GM13977 (cell line): ENCODE data around the gene DLX1.

ENCODE experiments used
- DNase-seq: peaks from one replicate; pipeline ENCODE4 v3.0.0; 2012; ENCODE audit warnings: low spot score
- in situ Hi-C: fragments of 300-500 bp; cut with MboI; formaldehyde crosslinking; loops from one replicate; pipeline ENCODE4 v1.12.0; 2022; ENCODE audit warnings: low sequenced_read_pairs, low pct_unique_long_range_greater_than_20kb, mixed read lengths, inconsistent platforms; ENCODE audit not compliant: unreplicated experiment
- TF ChIP-seq, protein P1 (sequence below): IDR thresholded peaks from 2 replicates; pipeline ENCODE4 v1.5.1; 2012; ENCODE audit warnings: mild to moderate bottlenecking, control low read depth; ENCODE audit not compliant: insufficient read depth; ENCODE audit errors: extremely low read depth, missing control alignments

The DLX1 gene

DNA sequence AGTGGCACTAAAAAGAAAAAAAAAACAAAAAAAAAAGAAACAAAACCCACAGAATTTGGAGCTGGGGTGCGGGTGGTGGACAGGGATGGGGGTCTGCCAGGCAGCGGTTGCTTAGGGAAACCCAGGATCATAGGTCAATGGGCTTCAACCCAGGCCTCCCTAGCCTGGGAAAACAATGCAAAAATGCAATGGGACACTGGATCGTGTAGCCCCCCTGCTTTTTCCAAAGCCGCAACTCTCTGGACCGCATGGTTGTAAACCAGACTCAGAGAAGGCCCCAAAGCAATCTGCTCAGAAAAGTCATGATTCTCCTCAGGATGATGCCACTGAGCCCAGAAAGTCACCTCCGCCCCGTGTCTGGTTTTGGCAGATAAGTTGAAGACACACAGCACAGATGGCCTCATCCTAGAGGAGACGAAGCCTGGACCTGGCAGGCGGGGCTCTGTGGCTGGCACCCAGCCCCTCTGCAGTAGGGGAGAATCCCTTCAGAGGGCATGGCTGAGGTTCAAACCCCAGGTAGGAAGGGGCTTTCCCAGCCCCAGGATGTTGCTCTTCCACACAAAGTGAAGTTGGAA lies 12.3 kb downstream of the DLX1 start:
- TF ChIP-seq, protein P1, sequence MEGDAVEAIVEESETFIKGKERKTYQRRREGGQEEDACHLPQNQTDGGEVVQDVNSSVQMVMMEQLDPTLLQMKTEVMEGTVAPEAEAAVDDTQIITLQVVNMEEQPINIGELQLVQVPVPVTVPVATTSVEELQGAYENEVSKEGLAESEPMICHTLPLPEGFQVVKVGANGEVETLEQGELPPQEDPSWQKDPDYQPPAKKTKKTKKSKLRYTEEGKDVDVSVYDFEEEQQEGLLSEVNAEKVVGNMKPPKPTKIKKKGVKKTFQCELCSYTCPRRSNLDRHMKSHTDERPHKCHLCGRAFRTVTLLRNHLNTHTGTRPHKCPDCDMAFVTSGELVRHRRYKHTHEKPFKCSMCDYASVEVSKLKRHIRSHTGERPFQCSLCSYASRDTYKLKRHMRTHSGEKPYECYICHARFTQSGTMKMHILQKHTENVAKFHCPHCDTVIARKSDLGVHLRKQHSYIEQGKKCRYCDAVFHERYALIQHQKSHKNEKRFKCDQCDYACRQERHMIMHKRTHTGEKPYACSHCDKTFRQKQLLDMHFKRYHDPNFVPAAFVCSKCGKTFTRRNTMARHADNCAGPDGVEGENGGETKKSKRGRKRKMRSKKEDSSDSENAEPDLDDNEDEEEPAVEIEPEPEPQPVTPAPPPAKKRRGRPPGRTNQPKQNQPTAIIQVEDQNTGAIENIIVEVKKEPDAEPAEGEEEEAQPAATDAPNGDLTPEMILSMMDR: no peak
- peak; percentile 36 for DNase-seq
- in situ Hi-C loops: loop anchor here (25.0 kb wide), 1 partner anchor 285 kb away; no protein-coding TSS in a partner anchor

DNA sequence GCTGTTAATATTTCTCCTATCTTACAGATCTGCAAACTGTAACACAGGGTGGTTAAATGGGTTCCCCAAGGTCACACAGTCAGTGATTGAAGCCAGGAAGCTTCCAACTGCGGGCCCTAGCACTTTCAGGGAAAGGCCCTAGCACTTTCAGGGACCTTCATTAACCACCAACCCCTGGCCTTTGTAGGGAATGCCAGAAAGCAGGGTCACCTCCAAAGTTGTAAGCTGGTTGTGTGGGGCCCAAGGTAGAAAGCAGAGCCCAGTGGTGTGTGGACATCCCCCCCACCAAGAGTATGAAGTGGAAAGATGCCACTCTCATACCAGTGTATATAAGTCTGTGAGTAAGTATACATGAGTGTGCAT lies 13.0 kb downstream of the DLX1 start:
- peak; percentile 27 for DNase-seq
- in situ Hi-C loops: loop anchor here (25.0 kb wide), 1 partner anchor 286 kb away; no protein-coding TSS in a partner anchor
- TF ChIP-seq, protein P1: no peak

DNA sequence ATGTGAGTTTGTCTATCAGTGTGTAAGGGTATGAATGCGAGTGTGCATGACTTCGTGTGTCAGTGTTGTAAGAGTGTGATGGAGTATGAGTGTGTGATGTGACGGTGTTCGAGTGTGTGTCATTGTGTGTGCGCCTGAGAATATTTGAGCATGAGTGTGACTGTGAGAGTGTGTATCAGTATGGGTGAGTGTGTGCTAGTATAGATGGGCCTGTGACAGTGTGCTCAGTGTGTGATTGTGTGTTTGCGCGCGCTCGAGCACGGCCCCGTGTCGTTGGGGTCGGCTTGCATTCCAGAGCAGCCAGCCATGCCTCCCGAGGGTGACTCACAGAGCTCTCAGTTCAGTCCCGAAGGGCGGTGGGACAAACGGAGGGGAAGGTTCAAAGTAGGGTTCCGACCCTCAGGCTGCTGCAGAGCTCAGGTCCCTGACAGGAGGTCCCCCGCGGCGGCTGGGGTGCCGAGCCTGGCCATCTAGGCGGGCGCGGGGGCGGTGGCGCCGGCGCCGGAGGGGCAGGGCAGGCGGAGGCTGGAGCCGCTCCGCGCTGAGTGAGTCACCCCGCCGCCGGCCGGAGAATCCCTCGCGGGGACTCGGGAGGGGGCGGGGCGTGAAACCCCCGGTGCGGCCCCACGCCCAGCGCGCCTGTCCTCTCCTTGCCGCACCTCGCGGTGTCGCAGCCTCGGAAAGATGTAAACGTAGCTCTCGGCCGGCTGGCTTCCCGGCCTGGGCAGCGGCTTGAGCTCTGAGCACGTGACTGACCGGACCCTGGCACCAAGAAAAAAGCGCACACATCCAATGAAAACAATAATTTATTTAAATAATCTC lies 13.6 kb downstream of the DLX1 start:
- in situ Hi-C loops: loop anchor here (25.0 kb wide), 1 partner anchor 287 kb away; no protein-coding TSS in a partner anchor
- DNase-seq: peak; percentile 68
- TF ChIP-seq, protein P1: no peak

DNA sequence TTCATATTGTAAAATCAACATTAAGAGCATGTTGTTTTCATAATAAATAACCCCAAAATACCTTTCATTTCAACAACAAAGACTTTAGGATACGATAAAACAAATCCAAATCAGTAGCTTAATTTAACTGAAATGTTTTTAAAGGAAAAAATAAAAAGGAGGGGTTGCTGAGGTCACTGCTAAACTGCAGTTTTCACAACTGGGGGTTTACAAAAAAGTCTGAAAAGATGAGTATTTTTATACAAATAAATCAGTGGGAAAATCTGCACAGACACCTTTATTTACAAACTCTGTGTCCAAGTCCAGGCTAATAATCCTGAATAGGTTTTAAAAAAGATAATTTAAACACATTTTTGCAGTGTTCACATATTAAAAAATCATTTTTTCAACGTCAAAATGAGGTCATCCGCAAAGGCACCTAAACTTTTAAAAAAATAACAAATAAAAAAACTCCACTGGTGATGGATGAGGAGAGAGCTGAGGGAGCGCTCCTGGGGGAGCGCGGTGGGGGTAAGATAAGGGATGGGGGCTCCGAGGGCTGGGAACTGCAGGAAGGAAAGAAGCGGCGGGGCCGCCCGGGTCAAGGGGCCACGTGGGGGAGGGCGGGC lies 14.3 kb downstream of the DLX1 start:
- DNase-seq: no peak
- in situ Hi-C loops: loop anchor here (10.0 to 25.0 kb wide), 3 partner anchors 287 to 512 kb away; no protein-coding TSS in a partner anchor
- TF ChIP-seq, protein P1: no peak

DNA sequence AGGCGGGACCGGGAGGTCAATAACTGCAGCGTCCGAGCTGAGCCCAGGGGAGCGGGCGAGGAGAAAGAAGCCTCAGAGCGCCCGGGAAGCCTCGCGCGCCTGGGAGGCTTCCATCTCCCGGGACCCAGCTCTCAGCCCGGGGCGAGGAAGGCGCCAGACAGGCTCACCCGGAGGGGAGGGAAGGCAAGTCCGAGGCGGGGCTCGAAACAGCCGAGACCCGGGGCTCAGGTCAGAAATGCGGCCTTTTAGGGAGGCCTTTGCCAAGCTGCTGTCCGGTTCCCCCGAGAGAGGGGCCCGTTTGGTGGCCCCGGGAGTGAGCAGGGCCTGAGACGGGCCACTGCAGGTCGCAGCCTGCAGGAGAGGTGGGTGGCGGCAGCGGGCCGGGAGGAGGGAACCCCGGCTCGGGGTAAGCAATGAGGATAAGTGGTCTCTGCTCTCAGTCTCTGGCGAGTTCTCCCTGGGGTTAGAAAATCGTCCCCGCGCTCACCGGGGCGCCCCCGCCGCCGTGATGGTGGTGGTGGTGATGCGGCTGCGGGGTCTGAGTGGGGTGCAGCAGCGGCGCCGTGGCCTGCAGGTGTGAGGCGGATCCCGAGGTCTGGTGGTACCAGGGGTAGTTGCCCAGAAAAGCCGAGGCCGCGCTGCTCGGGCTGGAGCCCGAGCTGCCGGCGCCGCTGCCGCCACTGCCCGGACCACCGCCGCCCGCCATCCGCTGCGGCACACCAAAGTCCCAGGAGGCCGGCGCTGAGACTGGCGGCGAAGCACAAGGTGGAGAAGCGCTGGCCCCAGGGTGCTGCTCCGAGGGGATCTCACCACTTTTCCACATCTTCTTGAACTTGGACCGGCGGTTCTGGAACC lies 15.0 kb downstream of the DLX1 start:
- in situ Hi-C loops: loop anchor here (10.0 to 25.0 kb wide), 2 partner anchors 396 to 513 kb away; no protein-coding TSS in a partner anchor
- peak; percentile 35 for DNase-seq
- TF ChIP-seq, protein P1: no peak
